GM13976 (cell line): ENCODE results near the gene TJAP1.

Experiments
- DNase-seq: peaks from one replicate; pipeline ENCODE4 v3.0.0; 2012; ENCODE audit warnings: low spot score
- in situ Hi-C: fragments of 300-500 bp; cut with MboI; formaldehyde crosslinking; loops from one replicate; pipeline ENCODE4 v1.12.0; 2022; ENCODE audit warnings: low sequenced_read_pairs, mixed read lengths, inconsistent platforms; ENCODE audit not compliant: unreplicated experiment
- TF ChIP-seq, protein P1 (sequence below): IDR thresholded peaks from 2 replicates; pipeline ENCODE4 v1.5.1; 2012; ENCODE audit warnings: borderline replicate concordance, mild to moderate bottlenecking; ENCODE audit not compliant: insufficient read depth; ENCODE audit errors: extremely low read depth, missing control alignments, control extremely low read depth

TJAP1 gene

DNA sequence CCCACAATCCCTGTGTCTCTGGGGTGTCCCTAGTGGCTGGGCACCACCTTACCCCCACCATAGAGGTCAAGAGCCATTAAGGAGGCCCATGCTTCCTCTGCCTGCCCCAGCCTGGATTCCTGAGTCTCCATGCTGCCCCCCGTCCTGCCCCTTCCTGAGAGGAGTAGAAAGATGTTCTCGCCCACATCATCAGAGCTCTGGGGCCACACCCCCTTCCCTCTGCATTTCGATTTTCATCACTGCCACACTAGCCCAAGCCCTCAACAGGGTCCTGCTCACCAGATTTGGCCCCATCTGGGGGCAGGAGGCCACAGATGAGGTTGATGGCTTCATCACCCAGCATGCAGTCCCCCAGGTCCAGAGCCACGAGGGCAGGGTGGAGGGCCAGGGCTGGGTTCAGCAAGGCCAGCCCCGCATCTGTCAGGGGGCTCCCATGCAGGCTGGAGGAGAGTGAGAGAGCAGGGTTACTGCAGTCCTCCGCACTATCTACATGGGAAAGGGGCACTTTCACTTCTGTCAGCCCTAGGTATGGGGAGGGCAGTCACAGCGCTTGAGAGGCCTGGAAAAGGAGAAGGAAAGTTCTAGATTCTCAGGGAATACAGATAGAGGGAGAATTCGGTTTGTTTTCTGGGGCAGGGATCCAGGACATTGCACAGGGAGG lies 31.2 kb downstream of the TJAP1 start:
- in situ Hi-C loops, result loop anchor here (10.0 kb wide), 1 partner anchor 114 kb away; no protein-coding TSS in a partner anchor
- TF ChIP-seq, protein P1, sequence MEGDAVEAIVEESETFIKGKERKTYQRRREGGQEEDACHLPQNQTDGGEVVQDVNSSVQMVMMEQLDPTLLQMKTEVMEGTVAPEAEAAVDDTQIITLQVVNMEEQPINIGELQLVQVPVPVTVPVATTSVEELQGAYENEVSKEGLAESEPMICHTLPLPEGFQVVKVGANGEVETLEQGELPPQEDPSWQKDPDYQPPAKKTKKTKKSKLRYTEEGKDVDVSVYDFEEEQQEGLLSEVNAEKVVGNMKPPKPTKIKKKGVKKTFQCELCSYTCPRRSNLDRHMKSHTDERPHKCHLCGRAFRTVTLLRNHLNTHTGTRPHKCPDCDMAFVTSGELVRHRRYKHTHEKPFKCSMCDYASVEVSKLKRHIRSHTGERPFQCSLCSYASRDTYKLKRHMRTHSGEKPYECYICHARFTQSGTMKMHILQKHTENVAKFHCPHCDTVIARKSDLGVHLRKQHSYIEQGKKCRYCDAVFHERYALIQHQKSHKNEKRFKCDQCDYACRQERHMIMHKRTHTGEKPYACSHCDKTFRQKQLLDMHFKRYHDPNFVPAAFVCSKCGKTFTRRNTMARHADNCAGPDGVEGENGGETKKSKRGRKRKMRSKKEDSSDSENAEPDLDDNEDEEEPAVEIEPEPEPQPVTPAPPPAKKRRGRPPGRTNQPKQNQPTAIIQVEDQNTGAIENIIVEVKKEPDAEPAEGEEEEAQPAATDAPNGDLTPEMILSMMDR, result no peak
- DNase-seq, result no peak

DNA sequence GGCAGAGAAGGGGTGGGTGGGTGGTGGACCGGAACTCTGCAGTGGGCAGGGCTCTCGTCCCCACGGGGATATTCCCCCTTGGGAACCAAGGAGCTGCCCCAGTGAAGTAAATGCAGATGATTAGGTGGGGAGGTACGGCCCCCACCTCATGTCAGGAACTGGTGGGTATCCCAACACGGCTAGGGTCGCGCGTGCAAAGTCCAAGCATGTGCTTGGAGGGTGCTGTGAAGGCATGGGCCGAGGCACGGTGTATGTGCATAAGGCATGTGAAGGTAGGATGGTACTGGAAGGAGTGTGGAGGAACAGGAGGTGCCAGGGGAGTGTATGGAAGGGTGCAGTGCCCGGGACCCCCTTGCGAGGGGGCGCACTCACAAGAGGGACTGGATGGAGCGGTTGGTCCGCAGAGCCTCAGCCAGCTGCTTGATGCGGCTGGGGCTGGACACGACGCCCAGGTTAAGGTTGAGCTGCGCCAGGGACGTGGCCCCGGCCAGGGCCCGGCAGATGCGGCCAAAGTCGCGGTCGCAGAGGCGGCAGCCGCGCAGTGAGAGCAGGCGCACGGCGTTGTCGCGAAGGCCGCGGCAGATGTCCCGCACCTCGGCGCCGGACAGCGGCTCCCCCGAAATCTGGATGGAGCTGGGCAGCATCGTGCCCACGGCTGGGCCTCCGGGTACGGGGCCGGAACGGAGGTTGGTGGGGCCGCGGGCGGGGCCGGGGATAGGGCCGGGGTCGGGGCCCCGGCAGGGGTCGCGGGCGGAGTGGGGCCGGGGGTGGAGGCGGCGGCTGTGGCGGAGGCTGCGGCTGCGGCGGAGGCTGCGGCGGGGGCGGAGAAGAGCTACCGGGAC lies 32.0 kb downstream of the TJAP1 start:
- no peak for DNase-seq
- TF ChIP-seq, protein P1, result no peak
- in situ Hi-C loops, result loop anchor here (10.0 kb wide), 1 partner anchor 115 kb away; no protein-coding TSS in a partner anchor

DNA sequence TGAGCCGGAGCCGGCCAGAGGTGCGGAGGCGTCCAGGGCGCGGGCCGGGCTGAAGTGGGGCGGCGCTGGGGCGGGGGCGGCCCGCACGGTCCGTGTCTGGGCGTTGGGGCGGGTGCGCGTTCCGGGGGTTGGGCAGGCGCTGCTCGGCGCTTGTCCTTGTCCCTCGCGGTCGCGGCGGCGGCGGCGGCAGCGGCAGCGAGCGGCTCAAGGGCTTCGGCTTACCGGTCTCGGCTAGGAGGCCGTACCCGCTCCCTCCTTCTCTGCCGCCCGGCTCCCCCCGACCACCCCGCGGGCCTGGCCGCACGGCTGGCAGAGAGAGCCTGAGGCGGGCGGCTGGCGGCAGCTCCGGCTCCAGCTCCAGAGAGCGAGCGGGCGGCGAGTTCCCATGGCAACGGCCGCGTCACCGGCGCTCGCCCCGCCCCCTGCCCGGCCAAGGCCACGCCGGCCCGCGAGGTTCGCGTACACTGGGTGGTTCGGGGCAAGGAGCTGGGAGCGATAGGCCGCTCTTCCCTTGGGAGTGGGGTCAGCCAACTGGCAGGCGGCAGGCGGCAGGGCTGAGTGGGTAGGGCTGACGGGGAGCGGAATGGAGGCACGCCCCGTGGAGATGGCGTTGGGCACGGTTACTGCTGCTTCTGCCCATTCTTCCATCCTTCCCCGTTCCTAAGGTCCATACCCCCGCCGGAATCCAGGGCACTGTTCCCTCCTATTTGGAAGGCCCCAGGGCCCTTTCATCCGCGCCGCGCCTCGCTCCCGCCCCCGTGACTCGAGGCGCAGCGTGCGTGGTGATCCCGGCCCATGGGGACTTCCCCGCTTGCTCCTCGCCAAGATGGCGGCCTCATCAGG lies 32.8 kb downstream of the TJAP1 start, which contains the start of gene LRRC73:
TSS of gene LRRC73 (minus strand) at position 363 of the 843 bp plus-strand sequence. CDS start 561 bp downstream, outside the sequence.
- TF ChIP-seq, protein P1, result no peak
- DNase-seq, result peak; percentile 89
- in situ Hi-C loops, result loop anchor here (10.0 kb wide), 1 partner anchor 115 kb away; no protein-coding TSS in a partner anchor

DNA sequence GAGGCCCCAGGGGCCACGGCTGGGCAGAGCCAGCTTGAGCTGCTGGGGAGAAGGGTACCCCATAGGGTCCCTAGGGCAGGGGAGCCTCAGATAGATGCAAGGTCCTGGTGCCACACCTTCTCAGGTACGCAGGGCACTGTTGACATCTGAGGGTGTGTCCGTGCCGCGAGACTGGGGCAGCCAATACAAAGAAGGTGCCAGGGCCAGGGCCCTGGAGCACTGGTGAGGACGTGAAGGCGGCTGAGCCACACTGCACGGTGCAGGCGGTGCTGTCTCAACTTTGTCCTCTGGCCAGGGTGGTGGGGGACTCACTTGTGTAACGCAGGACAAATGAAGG lies 33.4 kb downstream of the TJAP1 start:
- DNase-seq, result no peak
- in situ Hi-C loops, result no loop called here
- TF ChIP-seq, protein P1, result no peak

DNA sequence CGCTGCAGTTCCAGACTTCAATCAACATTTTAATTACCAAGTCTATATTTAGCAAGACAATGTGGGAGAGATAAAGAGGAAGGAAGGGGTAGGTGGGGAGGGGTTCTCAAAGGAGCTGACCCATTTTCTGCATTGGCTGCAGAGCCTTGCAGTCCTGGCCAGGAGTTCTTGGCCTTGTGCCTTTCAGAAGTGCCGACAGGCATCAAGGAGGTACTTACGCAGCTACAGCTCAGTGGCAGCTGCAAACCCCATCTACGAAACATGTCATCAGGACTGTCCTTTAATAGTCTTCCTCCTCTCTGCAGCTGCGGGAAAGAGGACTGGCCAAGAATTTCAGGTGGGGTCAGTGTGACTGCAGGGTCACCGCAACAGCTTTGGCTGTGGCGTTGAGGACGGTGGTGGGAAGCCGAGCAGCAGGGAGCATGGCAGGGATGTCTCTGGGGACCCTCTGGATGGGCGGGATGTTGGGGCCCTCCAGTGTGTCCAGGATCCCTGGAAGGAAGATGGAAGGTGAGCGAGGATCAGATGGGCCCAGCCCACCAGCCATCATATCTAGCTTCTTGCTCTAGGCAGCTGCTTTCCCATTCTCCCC lies 34.5 kb downstream of the TJAP1 start:
- in situ Hi-C loops, result no loop called here
- TF ChIP-seq, protein P1, result no peak
- no peak for DNase-seq

DNA sequence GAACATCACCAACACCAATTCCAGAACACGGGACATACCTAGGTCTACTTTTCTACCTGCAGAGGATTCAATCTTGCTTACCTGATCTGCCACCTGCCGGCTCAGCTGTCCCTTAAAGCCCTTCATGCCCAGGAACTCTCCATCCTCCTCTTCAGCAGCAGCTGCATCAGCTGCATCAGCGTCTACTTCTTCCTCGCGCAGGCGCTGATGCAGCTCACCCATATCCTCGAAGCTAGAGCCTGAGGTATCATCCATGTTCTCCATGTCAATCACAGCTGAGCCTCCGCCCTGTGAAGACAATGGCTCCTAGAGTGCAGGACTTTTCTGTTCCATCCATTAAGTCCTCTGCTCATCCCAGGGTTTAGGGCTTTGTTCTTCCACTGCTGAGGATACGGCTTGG lies 38.4 kb downstream of the TJAP1 start:
- in situ Hi-C loops, result no loop called here
- TF ChIP-seq, protein P1, result no peak
- DNase-seq, result no peak
